ENCODE results near the gene EMC6. TPM values are rescaled to one million over a fixed set of nuclear protein-coding genes. Genes with fewer than 3 reads are reported as not detected.

The EMC6 gene
- total and polyA plus RNA-seq, 4 experiments from 2014 or later, result 27.8 to 104 (median 52.6) TPM

Other genes starting within 250 kb of the EMC6 start
- gene OR1E2, start 235.0 kb upstream of the EMC6 start, total RNA-seq, result not detected
- gene OR1E2, start 235.0 kb upstream of the EMC6 start, polyA plus RNA-seq, result not detected
- not detected for gene SPATA22, start 197.0 kb upstream of the EMC6 start, total RNA-seq
- under 1 TPM in 1 of 2 donors, not detected in 1; 0.42 TPM for gene SPATA22, start 197.0 kb upstream of the EMC6 start, polyA plus RNA-seq
- not detected for gene ASPA, start 192.8 kb upstream of the EMC6 start, total RNA-seq
- gene ASPA, start 192.8 kb upstream of the EMC6 start, polyA plus RNA-seq, result not detected
- gene TRPV3, start 111.0 kb upstream of the EMC6 start, total RNA-seq, result under 1 TPM; 0.06 to 0.14 TPM
- not detected for gene TRPV3, start 111.0 kb upstream of the EMC6 start, polyA plus RNA-seq
- gene TRPV1, start 59.4 kb upstream of the EMC6 start, total RNA-seq, result 1 to 10 TPM; 8.1 to 8.8 TPM
- under 1 TPM in 1 of 2 donors, not detected in 1; 0.46 TPM for gene TRPV1, start 59.4 kb upstream of the EMC6 start, polyA plus RNA-seq
- 10 to 100 TPM; 10.7 to 11.6 TPM for gene SHPK, start 32.6 kb upstream of the EMC6 start, total RNA-seq
- gene SHPK, start 32.6 kb upstream of the EMC6 start, polyA plus RNA-seq, result 1 to 10 TPM; 5.8 to 6.0 TPM
- gene CTNS, start 32.1 kb upstream of the EMC6 start, total RNA-seq, result 10 to 100 TPM; 11.6 to 12.0 TPM
- 1 to 10 TPM; 7.7 to 8.0 TPM for gene CTNS, start 32.1 kb upstream of the EMC6 start, polyA plus RNA-seq
- 10 to 100 TPM; 12.7 to 13.2 TPM for gene TAX1BP3, start 234 bp upstream of the EMC6 start, total RNA-seq
- 10 to 100 TPM; 28.2 to 32.3 TPM for gene TAX1BP3, start 234 bp upstream of the EMC6 start, polyA plus RNA-seq
- 10 to 100 TPM; 13.8 to 16.0 TPM for gene P2RX5, start 27.3 kb downstream of the EMC6 start, total RNA-seq
- gene P2RX5, start 27.3 kb downstream of the EMC6 start, polyA plus RNA-seq, result 10 to 100 TPM; 18.8 to 28.9 TPM
- gene HASPIN, start 55.1 kb downstream of the EMC6 start, total RNA-seq, result under 1 TPM; 0.28 to 0.41 TPM
- gene HASPIN, start 55.1 kb downstream of the EMC6 start, polyA plus RNA-seq, result under 1 TPM in 1 of 2 donors, not detected in 1; 0.29 TPM
- gene ITGAE, start 132.4 kb downstream of the EMC6 start, total RNA-seq, result 10 to 100 TPM; 17.2 to 18.7 TPM
- 10 to 100 TPM; 36.6 to 43.6 TPM for gene ITGAE, start 132.4 kb downstream of the EMC6 start, polyA plus RNA-seq
- 10 to 100 TPM; 48.5 to 66.7 TPM for gene NCBP3, start 177.4 kb downstream of the EMC6 start, total RNA-seq
- 10 to 100 TPM in 1 of 2 donors, 1 to 10 TPM in 1; 7.7 to 15.8 TPM for gene NCBP3, start 177.4 kb downstream of the EMC6 start, polyA plus RNA-seq
- gene CAMKK1, start 224.2 kb downstream of the EMC6 start, total RNA-seq, result 1 to 10 TPM; 3.5 TPM
- 1 to 10 TPM in 1 of 2 donors, under 1 TPM in 1; 0.18 to 2.6 TPM for gene CAMKK1, start 224.2 kb downstream of the EMC6 start, polyA plus RNA-seq
- not detected for gene P2RX1, start 247.7 kb downstream of the EMC6 start, total RNA-seq
- not detected for gene P2RX1, start 247.7 kb downstream of the EMC6 start, polyA plus RNA-seq